CD4-positive, alpha-beta T cell treated with Interleukin-6 at 100 ng/mL for 8 hours (primary cell): ENCODE data around the gene NXT1.
A peak's percentile ranks its signal among the peaks of the same experiment; 100 is the strongest.
"Not testable (repeated sequence)": the region's sequence is repeated elsewhere in the genome, so short reads cannot be mapped to it uniquely, and the experiment has no call there.

Experiments
- DNase-seq: peaks from one replicate; pipeline ENCODE4 v3.0.0-alpha.2; 2020; ENCODE audit warnings: mixed read lengths, low spot score

The NXT1 gene

DNA sequence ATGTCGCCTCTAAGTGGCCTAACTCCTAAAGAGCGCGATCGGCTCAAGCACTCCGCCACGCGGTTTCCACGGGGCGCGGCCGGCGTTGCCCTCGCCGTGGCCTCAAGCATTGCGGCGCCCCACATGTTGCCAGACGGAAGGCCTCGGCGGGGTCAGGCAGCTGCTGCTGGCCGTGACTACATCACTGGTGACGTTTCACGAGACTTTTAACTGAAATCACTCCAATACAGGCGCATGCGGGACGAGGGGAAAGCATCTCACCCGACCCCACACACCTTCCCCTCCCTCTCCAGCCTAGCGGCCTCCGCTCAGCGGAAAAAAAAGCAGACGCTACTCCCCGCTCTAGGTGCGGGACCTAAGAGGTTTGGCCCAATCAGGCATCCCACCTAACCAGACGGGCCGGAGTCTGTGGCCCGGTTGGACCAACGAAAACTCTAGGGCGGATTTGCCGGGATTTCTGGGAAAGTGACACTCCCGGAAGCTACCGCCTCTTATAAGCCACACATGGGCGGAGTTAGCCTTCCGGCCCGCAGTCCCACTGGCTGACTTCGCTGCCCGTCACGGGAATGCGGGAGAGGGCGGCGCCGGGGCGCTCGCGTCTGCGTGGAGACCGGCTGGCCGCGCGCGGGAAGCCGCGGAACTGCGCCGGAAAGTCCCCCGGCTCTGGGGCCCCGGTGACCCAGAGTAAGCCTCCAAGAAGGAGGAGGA, at the start of gene NXT1:
Gene NXT1, plus strand, starts transcription at position 596 of the 708 bp plus-strand sequence. CDS start 3,251 bp downstream, outside the sequence.
- DNase-seq = peak; percentile 94

DNA sequence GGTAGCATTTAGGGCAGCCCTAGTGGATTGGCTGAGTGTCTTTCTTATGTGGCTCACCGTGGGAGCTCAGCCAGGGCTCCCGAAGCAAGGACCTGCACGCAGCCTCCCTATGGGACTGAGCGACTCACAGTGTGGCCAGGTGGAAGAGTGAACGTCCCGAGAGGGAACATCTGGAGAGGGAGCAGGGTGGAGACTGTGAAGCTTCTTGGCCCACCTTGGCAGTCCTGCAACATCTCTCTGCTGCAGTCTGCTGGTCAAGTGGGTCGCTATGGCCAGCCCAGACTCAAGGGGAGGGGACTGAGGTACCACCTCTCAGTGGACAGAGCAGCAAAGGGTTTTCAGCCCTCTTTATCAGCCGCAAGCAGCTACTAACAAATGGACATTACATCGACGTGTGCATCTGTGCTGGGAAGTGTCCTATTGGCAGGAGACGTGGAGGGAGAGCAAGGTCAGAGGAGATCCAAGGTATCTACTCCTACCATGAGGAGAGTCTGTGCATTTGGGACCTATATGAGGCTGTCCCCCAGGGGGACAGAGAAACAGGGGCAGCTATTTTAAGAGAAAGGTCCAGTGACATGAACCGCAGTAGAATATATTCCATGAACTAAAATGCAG, 49.0 kb upstream of the NXT1 start:
- no peak for DNase-seq

DNA sequence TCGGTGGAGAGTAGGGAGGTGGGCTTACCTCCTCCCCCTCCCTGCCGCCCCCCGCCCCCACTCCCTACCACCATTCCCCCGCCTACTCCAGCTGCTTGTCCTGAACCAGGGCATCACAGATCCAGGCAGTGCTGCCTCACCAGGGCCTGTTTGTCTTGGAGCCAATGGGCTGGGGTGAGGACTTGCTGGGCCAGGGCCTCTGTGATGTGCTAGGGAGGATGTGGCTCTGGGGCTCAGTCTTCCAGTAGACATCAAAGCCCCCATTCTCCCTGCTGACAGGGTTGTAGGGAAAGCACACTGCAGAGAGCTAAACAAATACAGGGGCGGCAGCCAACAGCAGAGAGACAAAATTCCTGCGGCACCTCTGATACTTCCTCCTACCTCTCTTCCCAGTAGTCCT, 48.2 kb upstream of the NXT1 start:
- no peak for DNase-seq

DNA sequence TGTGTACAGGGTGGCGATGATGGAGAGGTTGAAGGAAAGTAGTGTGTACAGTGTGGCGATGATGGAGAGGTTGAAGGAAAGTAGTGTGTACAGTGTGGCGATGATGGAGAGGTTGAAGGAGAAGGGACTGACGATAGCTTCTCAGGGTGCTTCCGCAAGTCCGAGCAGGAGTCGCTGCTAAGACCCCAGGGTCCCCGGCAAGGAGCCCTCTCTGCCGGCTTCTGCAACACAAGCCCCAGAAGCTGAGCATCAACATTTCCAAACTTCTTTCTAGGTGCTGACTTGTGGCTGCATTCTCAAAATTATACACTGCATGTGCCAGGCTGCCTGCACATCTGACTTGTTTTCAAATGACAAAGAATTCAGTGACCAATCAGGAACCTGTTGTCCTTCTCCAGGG, 47.8 kb upstream of the NXT1 start:
- DNase-seq = no peak

DNA sequence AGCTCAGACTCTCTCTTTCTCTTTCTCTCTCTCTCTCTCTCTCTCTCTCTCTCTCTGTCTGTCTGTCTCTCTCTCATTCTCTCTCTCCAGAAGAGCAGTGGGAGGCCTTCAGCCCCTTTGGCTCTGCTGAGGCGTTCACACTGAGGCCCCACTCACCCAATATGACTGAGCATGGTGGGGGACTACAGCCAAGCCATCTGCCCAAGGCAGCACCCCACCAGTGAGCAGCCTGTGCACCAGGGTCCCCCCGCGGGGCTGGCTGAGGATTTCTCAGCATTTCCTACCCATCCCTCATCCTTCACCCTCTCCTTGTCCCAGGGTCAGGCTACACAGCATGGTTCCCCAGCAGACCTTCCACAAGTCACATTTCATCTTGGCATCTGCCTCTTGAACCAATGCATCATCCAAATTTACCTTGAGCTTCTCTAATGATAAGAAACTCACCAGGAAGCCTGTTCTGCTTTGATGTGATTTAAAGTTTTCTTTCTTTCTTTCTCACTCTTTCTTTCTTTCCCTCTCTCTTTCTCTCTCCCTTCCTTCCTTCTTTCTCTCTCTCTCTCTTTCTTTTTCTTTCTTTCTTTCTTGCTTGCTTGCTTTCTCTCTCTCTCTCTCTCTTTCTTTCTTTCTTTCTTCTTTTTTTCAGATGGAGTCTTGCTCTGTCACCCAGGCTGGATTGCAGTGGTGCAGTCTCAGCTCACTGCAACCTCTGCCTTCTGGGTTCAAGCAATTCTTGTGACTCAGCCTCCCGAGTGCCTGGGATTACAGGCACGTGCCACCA, 47.1 kb upstream of the NXT1 start:
- DNase-seq = no peak

DNA sequence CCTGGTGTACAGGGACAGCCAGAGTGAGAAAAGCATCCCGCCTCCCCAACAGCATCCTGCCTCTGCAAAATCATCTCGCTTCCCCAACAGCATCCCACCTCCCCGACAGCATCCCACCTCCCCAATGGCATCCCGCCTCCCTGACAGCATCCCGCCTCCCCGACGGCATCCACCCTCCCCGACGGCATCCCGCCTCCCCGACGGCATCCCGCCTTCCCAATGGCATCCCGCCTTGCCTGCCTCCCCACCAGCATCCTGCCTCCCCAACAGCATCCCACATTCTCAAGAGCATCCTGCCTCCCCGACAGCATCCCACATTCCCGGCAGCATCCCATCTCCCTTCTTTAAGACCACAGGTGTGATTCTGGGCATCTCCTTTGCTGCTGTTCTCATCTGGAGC, 46.0 kb upstream of the NXT1 start:
- no peak for DNase-seq

DNA sequence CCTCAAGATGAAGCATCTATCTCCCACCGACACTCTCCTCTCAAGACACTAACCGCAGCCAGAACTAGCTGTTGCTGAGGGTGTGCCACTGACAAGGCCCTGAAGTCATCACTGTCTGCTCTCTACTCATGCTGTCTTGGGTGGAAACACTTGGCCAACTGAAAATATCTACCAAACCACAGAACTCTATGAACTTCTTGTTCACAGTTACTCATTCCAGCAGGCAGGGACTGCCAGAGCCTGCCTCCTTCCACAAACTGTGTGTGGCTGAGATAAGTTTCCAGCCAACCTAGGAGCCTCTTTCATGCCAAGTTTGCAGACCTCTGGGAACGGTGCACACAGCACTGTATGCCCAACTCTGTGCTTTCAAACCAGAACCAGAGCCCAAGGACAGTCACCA, 45.5 kb upstream of the NXT1 start:
- no peak for DNase-seq

DNA sequence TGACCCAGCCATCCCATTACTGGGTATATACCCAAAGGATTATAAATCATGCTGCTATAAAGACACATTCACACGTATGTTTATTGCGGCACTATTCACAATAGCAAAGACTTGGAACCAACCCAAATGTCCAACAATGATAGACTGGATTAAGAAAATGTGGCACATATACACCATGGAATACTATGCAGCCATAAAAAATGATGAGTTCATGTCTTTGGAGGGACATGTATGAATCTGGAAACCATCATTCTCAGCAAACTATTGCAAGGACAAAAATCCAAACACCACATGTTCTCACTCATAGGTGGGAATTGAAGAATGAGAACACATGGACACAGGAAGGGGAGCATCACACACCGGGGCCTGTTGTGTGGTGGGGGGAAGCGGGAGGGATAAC, 43.2 kb upstream of the NXT1 start:
- DNase-seq = not testable (repeated sequence)

DNA sequence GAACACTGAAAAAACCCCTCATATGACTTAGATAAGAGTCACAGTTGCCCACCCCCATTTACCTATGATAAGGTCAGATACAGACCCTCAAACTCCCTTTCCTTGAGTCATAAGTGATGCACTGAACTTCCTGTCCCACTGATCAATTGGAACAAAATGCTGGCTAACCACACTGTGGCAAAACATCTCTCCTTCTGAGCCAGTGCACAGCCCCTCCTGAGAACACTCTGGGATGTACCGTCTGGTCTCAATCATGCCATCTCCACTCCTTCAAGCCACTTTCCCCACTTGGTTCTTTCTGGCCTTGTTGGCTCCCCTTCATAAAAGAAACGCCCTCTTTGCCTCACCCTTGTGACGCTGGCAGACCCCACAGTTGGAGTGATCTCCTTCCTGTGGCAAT, 42.6 kb upstream of the NXT1 start:
- no peak for DNase-seq

DNA sequence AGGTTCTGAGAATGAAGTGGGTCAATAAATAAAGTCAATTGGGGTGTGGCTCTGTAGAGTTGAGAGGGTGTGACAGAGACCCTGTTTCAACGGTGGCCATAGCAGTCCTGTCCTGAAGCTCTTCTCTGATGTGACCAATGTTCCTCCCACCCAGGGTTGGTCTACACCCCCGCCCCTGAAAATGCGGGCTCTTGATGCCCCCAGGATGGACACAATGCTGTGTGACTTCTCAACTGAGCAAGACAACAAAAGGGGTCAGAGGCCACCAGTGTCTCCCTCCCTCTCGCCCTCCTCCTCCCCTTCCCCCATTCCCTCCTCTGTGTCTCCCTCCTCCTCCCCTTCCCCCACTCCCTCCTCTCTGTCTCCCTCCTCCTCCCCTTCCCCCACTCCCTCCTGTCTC, 41.7 kb upstream of the NXT1 start:
- DNase-seq = no peak

DNA sequence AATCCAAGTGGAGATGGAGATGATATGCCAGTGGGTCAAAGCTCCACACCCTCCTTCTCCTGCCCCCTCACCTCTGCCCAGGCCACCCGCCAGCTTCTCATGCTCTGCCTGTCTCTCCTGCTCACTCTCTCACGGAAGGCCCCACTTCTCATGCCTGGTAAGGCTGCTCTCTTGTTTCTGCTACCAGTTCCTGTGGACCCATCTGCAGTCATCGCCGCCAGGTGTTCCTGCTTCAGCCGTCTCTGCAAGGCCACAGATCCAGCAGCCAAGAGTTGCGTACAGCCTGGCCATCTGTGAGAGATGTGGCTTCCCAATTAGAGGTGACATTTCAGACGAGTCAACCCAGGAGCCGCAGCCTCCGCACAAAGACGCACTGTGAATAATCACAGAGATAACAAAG, 40.8 kb upstream of the NXT1 start:
- no peak for DNase-seq

DNA sequence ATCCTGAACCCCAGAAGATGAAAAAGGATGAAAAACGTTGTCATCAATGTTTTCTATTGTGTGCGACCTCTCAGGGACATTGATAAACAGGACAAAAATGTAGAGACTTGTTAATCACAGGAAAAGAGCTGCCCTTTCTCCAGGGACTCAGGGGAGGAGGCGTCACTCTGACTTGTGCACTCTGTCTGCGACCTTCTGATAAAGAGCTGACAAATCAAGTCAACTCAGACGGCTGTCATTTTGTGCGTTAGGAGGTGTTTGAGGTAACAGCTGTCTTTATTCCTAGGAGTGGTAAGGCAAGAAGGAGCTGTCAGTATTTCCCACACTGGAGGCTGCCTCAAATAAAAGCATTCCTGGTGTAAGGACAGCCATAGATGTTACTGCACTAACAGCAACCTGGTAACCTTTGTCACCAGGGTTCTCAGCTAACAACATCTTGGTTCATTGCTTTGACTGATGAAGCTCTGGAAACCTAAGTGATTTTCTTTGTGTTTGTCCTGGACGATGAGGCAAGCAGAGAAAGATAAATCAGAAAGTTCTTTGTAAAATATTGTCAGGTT, 38.6 kb upstream of the NXT1 start:
- DNase-seq = no peak

DNA sequence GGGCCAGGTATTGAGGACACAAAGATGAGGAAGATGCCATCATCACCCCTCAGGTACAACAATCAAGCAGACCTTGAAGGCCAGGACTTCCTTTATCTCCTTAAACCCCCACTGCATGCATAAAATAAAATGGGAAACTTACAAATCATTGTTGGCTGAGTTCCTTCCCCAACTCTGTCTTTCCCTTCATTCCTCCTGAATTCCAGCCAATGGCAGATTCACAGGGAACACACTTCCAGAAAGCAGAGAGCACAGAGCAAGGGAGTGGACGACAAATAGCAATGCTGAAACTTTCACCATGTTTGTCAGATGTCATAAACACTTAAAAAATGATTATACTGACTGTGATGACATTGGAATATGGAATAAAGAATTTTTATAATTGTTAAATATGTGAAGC, 37.3 kb upstream of the NXT1 start:
- DNase-seq = no peak

DNA sequence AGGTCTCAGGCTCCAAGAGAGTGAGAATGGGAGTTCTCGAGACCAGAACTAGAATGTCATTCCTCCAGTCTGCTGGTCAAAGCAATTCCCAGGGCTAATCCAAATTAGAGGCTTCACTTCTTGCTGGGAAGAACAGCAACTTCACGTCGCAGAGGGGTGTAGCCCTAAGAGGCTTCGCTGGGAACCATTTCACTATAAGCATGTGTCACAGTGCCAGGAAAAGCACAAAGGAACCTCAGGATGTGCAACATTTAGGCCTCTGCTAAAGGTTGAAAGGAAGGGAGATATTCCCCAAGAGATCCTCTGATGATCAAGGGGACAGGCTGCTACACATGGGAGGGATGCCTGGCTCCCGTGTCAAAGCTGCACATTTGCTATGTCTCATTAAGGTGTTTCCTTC, 35.9 kb upstream of the NXT1 start:
- DNase-seq = no peak

DNA sequence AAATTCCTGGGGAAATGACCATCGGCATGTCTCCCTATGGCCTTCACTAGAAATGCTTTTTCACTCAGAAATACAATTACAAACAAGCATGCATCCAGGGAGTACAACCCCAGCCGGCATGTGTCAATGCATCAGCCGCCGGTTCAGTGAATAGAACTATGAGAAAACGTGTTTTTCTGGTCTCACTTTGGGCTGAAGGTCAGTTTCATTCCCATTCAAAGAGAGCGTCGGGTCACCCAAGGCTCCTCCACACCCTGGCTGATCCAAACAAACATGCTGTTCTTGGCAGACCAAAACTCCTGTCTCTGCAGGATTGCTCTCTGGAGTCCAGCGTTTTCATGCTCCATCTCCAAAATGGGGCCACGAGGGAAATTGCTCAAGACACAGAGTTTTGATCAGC, 35.5 kb upstream of the NXT1 start:
- no peak for DNase-seq

DNA sequence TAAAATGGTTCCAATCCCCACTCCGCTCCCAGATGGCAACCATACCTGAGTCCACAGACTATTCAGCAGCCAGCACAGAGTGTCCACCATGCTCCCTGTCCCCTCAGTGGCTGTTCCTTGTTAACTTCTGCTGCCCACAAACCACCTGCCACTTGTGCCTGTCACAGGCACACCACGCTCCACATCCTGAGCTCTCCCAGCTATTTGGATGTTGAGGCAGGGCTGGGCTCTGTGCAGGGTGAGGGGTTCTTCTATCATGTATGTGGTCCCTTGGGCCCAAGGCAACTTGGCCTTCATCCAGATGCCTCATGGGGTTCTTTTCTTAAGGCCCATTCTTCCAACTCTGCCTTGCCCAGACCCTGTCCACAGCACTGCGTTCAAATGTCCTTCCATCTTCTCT, 34.0 kb upstream of the NXT1 start:
- no peak for DNase-seq

DNA sequence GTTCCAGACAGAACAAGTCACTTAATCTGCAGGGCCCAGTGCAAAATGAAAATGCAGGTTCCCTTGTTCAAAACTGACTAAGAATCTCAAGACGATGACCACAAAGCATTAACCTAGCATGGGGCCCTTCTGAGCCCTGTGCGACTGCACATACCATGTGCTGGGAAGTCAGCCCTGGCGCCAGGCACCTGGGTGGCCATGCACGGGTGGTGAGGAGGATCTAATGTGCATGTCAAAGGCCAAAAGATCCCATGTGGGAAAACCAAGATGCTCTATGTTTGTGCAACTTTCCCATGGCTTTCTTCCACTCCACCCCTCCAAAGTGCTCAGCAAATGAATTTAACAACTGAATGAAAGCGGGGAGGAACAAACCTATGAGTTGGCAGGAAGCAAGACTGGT, 33.5 kb upstream of the NXT1 start:
- no peak for DNase-seq

DNA sequence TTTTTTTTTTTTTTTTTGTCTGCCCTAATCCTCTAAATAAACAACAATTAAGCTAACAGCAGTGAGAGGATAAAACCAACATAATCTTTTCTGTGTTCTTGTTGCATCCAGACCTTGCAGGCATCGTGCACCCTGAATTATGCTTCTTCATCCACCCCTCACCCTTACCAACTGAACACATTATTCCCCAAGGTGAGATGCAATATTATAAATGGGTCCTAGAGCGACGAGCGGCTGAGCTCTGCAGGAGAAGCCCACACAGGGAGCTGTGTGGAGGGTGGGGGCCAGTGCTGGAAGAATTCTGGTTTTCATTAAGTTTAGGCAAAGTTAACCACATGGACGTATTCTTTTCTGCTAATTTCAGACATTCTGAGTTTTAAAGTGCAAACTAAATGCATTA, 32.2 kb upstream of the NXT1 start:
- DNase-seq = no peak

DNA sequence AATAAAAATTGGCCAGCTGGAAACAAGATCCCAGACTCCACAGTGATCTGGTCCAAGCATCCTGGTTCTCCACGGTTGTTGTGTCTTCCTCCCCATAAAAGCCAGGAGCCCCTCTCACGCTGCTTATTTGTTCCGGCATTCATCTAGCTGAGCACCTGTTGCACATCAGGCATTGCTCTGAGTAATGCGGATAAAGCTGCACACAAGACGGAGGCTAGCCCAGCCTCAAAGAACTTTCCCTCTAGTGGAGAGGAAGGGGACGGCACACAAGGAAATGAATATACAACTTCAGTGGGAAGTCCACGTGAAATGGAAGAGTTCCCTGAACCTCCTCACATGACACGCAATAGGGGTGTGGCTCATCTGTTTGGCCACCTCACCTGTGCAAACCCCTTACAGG, 30.3 kb upstream of the NXT1 start:
- no peak for DNase-seq

DNA sequence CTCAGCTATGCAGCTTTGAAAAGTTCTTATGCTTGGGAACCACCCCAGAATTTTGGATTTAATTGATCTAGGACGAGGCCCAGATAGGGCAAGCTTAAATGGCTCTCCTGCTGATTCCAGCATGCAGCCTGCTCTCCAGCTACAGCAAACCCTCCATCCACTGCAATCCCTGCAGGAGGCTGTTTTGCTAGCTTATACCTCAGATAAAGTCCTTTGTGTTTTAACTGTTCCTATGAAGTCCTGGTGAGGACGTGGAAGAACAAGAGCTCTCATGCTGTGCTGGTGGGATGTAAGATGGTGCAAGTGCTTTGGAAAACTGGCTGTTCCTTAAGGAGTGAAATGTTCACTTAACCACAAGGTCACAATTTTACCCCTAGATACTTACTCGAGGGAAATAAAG, 25.5 kb upstream of the NXT1 start:
- no peak for DNase-seq

DNA sequence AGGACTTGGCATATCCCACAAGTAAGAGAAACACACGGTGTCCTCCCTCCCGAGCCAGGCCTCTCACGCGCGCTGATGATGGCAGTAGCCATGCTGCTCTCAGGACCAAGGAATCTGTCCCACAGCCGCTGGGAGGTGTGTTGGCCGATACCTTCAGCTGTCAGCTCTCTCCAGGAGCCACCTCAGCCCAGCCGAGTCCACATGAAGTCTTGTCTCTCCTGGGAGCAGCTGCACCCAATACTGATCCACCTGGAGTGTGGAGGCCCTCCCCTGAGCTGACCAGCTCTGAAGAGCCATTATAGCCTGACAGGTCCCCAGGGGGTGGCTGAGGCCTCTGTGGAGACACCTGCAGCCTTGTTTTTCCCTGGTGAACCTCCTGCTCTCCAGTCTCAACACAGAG, 23.8 kb upstream of the NXT1 start:
- DNase-seq = no peak

DNA sequence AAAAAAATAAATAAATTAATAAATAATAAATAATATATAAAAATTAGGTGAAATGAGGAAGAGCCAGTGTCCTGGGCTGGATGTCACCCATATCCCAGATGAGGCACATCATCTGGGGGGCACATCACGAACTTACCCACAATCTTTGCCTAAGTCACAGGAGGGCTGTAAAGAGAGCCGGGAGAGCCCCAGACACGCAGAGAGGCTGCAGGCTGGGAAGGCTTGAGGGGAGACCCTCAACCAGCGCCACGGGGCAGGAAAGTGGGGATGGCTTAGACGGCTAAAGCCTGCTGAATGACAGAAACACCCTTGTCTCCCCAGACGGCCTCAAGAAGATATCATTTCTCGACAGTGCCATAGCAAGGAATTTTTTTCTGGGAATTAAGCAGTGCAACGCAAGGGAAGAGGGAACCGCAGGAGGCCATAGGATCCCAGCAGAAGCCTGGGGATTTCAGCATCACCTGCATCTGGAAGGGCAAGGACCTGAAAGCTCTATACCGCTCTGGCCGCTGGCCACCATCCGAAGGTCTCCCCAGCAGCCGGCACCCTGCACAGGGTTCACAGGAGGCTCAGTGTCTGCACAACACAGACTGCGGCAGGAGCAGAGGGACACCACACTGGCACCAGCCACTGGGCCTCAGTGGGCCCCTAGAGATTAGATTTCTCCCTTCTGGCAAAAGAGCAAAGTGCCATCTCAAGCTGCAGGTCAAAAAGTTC, 22.8 kb upstream of the NXT1 start:
- DNase-seq = no peak
